Fibroblast of gingiva (primary cell): Measurements from ENCODE around the gene NTM.
"Not testable (repeated sequence)": the region's sequence is repeated elsewhere in the genome, so short reads cannot be mapped to it uniquely, and the experiment has no call there.

ENCODE experiments used
- DNase-seq: peaks from one replicate; pipeline ENCODE4 v3.0.0-alpha.2; 2011; ENCODE audit warnings: low read depth

Gene NTM

DNA sequence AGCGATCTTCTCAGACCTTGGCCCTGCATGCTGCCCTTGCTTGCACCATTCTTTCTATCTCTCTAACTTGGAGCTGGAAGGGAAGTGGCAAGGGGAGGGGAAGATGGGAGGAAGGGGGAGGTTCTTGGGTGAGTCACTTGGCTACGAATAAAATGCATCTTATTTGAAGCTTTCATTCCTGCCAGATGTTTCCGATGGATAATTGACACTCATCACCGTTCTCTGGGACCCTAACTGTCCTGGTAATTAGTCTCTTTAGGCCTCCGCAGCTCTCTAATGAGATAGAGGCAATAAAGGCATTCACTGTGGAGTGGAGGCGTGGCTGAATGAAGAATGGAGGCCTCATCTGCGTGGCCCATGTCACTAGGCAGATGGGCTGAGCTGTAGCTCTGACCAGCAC lies 960.1 kb downstream of the NTM start:
- DNase-seq = no peak

DNA sequence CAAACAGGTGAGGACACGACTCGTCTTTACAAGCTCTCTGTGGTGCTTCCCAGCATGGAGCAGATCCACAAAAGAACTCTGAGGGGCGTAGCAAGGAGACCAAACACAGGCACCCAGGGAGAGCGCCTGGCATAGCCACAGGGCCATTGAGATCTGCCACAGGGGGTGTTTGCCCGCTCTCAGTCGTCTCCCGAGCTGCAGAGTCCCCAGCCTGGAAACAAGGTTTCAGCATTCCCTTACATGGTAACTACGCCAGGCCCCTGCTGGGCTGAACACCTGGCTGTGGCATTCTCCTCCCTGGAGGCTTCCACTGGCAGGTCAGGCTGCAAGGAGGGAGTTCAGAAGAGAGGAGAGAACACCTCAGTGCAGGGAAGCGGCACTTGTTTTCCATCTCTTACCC lies 962.1 kb downstream of the NTM start:
- DNase-seq = no peak

DNA sequence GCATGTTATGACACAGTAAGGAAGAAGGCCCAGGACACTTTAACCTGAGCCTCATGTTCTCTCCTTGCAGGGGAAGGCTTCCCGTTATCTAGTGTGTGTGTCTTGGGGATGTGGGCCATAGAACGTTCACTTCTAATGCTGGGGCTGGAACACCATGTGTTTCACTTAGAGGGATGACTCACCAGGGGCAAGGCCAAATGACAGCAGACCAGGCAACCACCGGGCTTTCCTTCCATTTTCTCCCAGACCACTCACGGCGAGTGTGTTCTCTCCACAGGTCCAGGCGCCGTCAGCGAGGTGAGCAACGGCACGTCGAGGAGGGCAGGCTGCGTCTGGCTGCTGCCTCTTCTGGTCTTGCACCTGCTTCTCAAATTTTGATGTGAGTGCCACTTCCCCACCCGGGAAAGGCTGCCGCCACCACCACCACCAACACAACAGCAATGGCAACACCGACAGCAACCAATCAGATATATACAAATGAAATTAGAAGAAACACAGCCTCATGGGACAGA lies 964.4 kb downstream of the NTM start:
- DNase-seq = no peak

DNA sequence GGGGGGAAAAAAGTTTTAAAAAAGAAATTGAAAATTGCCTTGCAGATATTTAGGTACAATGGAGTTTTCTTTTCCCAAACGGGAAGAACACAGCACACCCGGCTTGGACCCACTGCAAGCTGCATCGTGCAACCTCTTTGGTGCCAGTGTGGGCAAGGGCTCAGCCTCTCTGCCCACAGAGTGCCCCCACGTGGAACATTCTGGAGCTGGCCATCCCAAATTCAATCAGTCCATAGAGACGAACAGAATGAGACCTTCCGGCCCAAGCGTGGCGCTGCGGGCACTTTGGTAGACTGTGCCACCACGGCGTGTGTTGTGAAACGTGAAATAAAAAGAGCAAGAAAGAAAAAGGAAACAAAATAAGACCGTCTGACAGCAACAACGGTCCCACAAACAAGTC lies 964.9 kb downstream of the NTM start:
- DNase-seq = no peak

DNA sequence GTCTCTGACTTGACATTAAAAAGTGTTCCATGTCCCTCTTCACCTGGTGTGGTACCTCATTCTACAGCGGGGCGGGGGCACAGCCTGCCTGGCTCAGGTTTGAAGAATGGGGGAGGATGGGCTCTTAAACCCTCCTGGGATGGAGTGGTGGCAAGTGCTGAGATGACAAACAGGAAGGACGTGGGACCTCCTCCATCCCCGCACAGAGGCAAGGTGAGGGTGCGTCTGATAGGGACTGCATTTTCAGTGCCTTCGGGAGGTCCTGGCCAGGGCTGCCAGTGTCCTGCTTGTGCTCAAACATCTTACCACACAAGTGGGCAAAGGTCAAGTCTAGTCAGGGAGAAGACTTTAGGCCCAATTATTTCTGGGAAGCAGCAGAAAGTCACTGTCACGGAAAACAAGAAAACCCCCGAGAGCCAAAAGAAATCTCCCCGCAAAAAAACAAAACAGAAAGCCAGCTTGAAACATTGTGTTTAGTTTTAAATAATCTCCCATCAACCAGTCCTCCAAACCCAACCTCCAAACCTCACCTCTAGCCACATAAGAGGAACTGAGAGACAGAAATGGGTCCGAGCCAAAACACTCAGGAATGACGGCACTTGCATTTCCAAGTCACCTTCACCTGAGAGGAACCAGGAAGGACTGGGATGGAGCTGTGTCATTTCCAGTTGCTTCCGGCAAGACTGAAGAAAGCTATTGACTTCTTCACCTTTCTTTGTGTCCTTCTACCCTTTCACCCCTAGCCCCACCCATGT lies 966.5 kb downstream of the NTM start:
- no peak for DNase-seq

DNA sequence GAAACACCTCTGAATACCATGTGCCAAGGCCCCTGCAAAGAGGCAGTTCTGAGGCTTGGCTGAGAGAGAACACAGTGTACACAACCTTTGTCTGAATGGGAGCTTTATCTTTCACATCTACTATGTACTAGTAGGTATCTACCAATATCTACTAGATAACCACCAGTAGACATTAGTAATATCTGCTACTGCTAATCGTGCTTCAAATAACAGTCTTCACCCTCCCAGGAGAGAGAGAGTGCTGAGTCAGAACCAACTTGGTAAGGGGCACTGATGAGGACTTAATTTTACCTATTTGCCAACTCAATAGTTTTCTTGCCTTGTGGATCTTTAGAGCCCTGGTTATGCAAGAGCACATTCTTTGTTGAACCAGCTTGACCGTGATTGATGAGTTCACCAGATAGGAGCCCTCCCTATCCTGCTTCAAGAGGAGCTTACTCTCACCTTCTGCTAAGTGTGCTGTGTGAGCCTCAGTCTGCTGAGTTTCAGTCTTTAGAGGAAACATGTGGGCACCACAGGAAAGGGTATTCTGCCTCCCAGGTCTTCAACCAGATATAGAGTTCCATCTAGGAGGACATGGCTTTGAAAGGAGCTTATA lies 967.5 kb downstream of the NTM start:
- DNase-seq = no peak

DNA sequence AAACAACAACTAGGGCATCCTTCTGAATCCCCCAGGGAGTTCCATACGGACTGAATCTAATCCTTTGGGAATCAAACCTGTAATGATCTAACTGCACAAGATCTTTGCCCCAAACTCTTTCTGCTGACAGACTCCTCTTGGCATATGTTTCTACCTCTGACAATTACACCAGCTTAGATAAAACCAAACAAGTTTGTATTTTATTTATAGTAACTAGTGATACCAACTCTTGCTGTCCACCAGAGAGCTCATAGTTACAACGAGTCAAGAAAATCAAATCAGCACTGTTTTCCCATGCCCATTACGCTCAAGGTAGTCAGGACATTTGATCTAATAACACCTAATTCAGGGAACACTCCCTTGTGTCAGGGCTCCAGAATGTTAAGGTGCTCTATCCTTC lies 972.0 kb downstream of the NTM start:
- DNase-seq = no peak

DNA sequence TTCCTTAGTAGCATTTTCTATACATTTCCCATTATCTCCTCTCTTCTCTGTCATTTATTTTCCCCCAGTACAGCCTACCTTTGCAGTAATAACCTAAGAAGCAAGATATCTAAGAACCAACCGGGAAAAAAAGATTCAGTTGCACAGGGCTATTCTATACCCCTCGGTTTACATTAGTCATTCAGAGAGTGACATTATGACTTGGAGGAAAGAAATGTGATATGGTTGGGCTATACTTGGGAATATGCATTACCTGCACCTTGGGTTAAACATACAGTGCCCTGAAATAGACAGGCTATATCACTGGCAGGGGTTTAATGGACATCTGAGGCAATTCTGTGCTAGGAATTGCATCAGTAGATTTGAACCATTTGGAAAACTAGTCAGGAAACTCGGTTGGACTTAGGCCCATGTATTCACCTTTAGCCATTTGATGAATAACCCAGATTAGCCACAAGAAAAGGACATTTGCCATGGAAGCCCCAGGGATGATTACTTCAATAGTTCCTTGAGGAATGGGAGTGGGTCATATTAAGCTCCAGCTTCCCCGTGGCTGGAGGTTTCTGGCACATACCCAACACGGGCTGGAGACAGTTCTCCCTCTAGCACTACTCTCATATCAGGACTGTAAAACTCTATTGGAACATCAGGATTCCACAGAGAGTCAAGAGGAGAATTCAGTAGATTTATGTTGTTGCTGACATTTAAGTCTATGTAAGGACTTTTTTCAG lies 973.2 kb downstream of the NTM start:
- no peak for DNase-seq

DNA sequence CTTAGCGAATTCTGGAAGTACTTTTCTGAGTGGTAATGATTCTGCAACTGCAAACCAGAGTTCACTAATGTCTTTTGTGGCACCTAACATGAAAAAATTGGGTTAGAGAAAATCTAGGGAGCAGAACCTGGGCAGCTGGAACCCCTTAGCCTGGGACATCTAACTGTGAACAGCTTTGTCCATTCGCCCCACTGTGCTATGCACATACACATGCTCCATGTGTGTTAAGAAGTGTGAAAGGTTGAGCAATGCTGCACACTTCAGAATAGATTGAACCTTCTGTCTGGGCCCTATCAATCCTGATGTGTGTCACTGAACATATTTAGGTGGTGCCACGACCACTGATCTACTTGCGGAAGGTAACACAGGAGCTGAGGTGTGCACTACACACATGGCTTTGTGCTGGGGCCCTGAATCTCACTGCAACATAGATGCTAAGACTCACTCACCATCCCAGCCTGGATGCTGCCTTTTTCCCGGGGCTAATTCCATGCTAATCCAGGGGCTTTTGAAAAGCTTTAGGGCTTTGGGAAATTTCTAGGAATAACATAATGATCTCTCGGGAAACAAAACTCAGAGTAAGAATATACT lies 976.2 kb downstream of the NTM start:
- no peak for DNase-seq

DNA sequence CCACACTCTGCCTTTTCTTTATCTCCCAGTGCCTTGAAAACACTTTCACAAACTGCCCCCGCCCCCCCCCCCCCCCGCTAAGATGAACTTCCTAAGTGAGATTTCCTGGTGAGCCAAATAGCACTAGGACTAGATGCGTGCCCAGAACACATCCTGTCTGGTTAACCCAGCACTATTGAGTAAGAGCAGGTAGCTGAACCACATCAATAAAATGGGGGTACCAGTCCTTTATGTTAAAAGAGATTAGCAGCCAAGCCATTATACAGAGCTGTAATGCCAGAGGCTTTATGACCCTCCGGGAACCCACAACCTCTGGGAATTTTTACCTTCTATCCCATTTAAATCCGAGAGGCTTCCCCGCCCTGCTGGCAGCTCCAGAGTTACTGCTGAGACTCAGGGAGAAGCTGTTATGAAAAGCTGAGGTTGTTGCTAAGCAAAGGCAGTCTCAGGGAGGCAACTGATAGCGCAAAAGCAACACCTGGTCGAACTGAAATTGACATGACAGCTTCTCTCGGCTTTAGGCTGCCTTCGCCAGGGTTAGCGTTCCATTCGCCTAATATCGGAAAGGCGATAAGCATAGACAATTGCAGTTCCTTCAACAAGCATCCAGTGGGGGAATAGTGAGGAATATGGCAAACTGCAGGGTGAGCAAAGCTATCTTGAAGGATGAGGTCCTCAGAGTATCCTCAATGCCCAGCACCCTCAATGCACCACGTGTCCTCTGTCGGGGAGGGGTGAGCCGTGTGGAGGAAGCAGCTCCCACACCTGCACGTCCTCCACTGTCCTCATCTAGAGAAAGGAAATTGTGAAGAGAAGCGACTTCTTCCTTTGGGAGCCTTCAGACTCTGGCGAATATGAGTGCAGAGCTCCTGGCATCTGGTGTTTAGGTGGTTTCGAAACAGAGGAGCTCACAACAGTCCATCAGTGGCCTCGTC lies 977.0 kb downstream of the NTM start:
- DNase-seq = no peak

DNA sequence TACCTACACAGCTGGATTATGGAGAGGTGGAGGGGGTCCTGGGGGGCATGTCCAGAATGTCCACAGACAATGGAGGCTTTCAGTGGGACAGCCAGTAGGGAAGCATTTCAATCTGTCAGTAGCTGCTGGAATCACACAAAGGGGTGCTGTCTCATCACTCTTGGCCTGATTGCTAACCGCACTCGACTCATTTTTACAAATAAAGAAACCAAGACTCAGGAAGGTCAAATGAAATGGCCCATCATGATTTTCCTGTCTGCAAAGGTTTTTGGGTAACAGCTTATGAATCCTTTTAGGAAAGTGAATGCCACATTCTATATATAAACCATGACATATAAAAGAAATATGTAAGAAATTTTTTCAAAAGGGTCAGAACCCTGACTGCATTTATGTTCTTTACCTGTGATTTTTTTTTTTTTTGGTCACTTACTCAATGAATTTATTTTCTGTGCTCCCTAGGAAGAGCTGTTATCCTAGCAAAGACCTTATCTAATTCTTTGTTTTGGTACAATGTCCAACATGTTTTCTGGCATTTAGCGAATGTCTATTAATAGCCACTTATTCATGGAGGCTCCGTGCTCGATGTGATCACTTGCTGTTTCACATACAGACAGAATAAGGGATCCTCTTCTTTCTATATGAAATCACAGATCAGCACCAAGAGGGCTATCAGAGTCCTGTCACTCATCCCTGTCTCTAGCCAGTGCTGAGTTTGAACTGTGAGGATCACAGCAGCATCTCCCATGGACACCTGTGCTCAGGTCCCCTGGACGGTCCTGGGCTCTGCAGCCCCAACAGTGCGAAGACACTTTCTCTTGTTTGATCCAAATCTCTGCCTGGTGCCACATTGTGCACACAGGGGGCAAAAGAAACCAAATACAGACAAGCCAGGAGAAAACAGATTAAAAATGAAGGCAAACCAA lies 979.7 kb downstream of the NTM start:
- DNase-seq = no peak

DNA sequence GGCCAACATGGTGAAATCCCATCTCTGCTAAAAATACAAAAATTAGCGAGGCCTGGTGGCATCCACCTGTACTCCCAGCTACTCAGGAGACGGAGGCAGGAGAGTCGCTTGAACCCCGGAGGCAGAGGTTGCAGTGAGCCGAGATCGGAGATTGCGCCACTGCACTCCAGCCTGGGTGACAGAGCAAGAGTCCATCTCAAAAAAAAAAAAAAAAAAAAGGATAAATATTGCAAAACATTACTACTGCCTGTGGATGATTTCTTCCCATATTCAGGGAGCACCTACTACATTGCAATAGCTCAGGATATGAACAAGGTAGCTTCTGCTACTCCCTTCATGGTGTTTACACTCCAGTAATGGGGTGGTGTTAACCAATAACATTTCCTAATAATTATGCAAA lies 980.6 kb downstream of the NTM start:
- DNase-seq = no peak

DNA sequence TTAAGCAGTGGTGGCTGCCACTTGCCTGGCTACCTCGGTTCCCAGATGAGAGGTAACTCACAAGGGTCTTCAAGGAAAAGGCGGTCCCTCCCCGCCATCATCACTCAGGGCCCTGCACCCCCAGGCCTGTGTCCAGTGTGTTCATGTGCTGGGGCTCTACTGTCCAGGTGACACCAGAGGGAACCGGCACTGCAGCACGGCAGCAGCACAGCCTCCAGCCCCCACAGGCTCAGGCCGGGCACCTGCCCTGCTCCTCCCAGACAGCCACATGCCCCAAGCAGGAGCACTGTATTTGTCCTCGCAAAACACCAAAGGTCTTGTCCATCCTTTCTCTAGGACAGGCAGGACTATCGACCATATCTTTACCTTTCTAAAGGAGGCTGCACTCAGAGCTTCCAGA lies 982.1 kb downstream of the NTM start:
- no peak for DNase-seq

DNA sequence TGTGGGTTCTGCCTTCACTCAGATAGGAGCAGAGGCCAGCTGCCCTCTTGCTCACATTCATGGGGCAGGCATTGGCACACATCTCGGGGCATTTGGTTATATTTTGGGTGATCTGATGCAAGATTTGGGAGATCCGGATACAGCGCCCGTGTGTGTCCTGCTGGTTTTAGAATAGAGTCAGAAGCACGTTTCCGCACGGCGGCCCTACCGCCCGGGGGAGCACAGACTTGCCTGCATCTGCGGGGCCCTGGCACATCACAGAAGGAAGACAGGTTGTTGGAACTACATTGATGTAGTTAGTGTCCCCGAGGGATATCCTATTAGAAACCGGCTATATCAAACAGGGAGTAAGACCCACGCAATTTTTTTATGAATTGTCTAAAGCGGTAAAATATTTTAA lies 982.8 kb downstream of the NTM start:
- DNase-seq = no peak

DNA sequence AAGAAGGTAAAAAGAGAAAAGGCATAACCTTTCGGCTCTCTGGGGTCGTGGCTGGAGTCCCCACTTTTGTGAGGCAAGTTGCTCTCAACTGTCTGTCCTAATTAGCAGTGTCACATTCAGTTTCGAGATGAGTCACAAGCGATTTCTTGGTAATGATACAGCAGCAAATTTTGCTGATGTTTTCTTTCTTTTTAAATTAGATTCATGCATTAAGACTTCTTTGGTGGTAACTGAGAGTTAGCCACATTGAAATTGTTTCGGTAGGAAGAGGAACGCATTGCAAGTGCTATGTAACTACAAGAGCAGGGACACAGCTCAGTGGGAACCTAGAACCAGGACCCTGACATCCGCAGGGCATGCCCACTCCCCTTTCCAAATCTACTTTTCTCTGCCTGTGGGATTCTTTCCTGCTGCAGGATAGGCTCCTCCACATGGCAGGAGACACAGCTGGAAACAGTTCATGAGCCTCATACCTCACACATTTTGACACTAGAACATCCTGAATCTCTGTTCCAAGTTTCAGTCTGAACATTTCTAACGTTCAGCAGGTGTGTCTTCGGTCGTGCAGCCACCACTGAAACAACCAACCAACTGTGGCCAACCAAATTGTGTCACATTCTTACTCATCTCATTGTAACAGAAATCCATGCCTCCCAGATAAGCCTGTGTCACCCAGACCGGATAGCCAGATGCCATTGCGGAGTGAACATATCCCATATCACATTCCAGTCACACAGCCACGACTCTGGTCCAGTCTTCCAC lies 987.6 kb downstream of the NTM start:
- DNase-seq = no peak

DNA sequence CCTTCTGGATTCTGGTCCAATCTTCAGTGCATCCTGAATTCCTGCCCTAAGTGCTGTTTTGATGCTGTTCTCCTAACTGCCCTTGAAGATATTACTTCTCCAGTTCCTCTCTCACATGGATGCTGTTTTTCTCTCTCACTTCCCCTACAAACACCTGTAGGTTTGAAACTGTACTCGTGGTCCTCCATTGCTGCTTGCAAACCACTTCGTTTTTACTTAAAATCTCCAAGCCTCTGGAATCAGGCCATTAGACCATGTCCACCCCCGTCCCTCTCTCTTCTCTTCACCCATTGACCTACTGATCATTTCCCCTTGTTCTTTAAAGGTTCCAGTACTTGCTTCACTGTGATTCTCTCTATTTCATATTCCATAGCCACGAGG lies 988.1 kb downstream of the NTM start:
- DNase-seq = no peak

DNA sequence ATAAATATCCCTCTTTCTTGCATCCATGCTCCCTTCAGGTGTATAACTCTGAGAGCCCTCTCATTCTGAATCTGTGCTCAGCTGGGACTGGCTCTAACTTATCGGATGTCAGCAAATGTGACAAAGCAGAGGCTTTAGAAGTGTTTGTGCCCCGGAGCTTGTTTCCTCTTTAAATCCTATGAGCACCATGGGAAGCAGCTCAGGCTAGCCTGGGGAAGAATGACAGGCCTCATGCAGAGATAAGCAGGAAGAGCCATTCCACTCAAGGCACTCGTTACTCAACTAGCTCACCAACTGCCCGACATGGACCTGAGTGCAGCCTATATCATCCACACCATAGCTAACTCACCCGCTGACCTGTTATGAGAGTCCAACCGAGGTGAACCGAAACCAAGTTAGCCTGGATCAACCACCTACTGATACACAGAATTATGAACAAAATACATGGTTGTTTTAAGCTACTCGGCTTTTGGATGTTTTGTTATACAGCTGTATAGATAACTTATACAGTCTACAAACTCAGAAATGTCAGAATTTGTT lies 990.7 kb downstream of the NTM start:
- no peak for DNase-seq

DNA sequence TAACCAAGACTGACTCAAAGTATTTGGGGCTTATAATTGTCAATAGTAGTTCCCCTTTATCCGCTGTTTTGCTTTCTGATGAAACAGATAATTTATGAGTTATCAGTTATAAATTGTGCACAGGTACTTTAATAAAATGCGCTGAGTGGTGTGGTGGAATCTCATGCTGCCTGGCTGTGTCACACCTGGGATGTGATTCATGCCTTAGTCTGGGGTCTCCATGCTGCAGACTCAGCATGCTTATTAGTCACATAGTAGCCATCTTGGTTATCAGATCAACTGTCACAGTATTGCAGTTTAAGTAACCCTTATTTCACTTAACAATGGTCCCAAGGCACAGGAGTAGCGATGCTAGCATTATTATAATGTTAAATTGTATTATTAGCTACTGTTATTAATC lies 995.2 kb downstream of the NTM start:
- DNase-seq = no peak

DNA sequence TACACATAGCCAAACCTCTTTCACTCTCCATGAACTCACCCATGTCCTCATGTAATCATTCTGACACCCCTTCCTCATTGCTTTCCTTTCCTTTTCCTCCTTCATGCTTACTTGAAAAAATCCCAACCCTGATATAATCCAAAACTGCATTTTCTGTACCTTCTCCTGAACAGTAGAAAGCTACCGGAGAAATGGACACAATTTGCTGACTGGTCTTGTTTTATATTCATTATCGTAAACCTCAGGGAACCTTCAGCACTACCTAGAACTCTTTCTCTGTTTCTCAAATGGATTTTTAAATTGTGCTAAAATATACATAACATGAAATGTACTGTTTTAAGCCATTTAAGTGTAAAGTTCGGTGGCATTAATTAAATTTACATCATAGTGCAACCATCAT lies 996.9 kb downstream of the NTM start:
- no peak for DNase-seq

DNA sequence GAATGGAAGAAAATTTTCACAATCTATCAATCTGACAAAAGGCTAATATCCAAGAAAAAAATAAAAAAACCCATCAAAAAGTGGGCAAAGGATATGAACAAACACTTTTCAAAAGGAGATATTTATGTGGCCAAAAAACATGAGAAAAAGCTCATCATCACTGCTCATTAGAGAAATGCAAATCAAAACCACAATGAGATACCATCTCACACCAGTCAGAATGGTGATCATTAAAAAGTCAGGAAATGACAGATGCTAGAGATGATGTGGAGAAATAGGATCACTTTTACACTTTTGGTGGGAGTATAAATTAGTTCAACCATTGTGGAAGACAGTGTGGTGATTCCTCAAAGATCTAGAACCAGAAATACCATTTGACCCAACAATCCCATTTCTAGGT lies 999.7 kb downstream of the NTM start:
- DNase-seq = not testable (repeated sequence)
